Keratinocyte (primary cell): ENCODE data around the gene SPG11. TPM values are rescaled to one million over a fixed set of nuclear protein-coding genes. Genes with fewer than 3 reads are reported as not detected.

Experiments used
- DNase-seq: peaks from one replicate; pipeline ENCODE4 v3.0.0-alpha.2; 2011; ENCODE audit warnings: low read depth, missing footprints, low spot score
- FAIRE-seq: peaks from 2 replicates; lab custom pipeline; 2011; peaks lifted over from hg19 to GRCh38; lab: Jason Lieb, UNC
- H2AFZ ChIP-seq: 2 replicates; pipeline ENCODE4 v1.6.0; 2012; ENCODE audit warnings: low read length, control low read depth, inconsistent platforms; ENCODE audit not compliant: control insufficient read depth
- H3K27ac ChIP-seq: 2 replicates; pipeline ENCODE4 v1.5.1; 2011; ENCODE audit warnings: low read length; ENCODE audit not compliant: control insufficient read depth, insufficient read depth
- H3K27me3 ChIP-seq: 3 replicates; pipeline ENCODE4 v1.6.0; 2011; ENCODE audit warnings: low read length; ENCODE audit not compliant: control insufficient read depth, insufficient read depth; ENCODE audit errors: extremely low read depth
- H3K36me3 ChIP-seq, 2 experiments: 2 replicates in 1 of 2; 3 replicates in 1 of 2; pipeline ENCODE4 v1.5.1; 2011; ENCODE audit warnings: low read length in 2 of 2, mild to moderate bottlenecking in 1 of 2; ENCODE audit not compliant: control insufficient read depth in 2 of 2, insufficient read depth in 2 of 2; ENCODE audit errors: extremely low read depth in 1 of 2
- H3K4me1 ChIP-seq: 3 replicates; pipeline ENCODE4 v1.5.1; 2011; ENCODE audit warnings: low read length; ENCODE audit not compliant: control insufficient read depth, insufficient read depth; ENCODE audit errors: extremely low read depth
- H3K4me2 ChIP-seq: 3 replicates; pipeline ENCODE4 v1.6.0; 2011; ENCODE audit warnings: low read depth, low read length; ENCODE audit not compliant: control insufficient read depth, insufficient read depth; ENCODE audit errors: extremely low read depth
- H3K4me3 ChIP-seq, 3 experiments: fragments of 200-600 bp in 1 of 3; sonication (generic) in 1 of 3; 2 replicates in 2 of 3; 3 replicates in 1 of 3; pipeline ENCODE4 v1.5.1; 2011 to 2016; ENCODE audit warnings: low read length in 3 of 3, mild to moderate bottlenecking in 3 of 3, control low read depth in 2 of 3, inconsistent platforms in 1 of 3, low read depth in 1 of 3, mixed read lengths in 1 of 3, mixed run types in 1 of 3, moderate library complexity in 1 of 3; ENCODE audit not compliant: control insufficient read depth in 2 of 3, insufficient read depth in 2 of 3; ENCODE audit errors: extremely low read depth in 1 of 3
- H3K79me2 ChIP-seq: 2 replicates; pipeline ENCODE4 v1.6.0; 2012; ENCODE audit warnings: low read length; ENCODE audit not compliant: control insufficient read depth, insufficient read depth
- H3K9ac ChIP-seq: 3 replicates; pipeline ENCODE4 v1.6.0; 2011; ENCODE audit warnings: low read length; ENCODE audit not compliant: control insufficient read depth, insufficient read depth; ENCODE audit errors: extremely low read depth
- H3K9me1 ChIP-seq: 3 replicates; pipeline ENCODE4 v1.6.0; 2011; ENCODE audit warnings: low read length; ENCODE audit not compliant: control insufficient read depth, insufficient read depth; ENCODE audit errors: extremely low read depth
- H3K9me3 ChIP-seq: 2 replicates; pipeline ENCODE4 v1.5.1; 2012; ENCODE audit warnings: low read depth, low read length; ENCODE audit not compliant: control insufficient read depth
- H4K20me1 ChIP-seq: 3 replicates; pipeline ENCODE4 v1.6.0; 2011; ENCODE audit warnings: low read length; ENCODE audit not compliant: control insufficient read depth, insufficient read depth; ENCODE audit errors: extremely low read depth
- EZH2 ChIP-seq: IDR thresholded peaks from one replicate; pipeline ENCODE4 v1.6.1; 2012; ENCODE audit warnings: inconsistent platforms, mild to moderate bottlenecking, low read length, moderate library complexity
- dilution Hi-C: fragments of 300-500 bp; cut with MboI; formaldehyde crosslinking; loops from one replicate; pipeline ENCODE4 v1.7.0; 2020; ENCODE audit warnings: low sequenced_read_pairs; ENCODE audit not compliant: extremely low pct_ligation_motif_present
- polyA plus RNA-seq, 5 experiments: library from polyadenylated mRNA; depleted of rRNA in 3 of 5; stranded (reverse) in 3 of 5; stranded (forward) in 1 of 5; unstranded in 1 of 5; fragments of >200 nt; gene quantifications; 1 replicate in 1 of 5; 2 replicates in 3 of 5; 3 replicates in 1 of 5; pipeline versions ENCODE4 v1.2.1 to v1.2.3, GENCODE V29; 2011 to 2012; ENCODE audit warnings: missing spikeins in 2 of 5, low read depth in 1 of 5, low replicate concordance in 1 of 5
- TF ChIP-seq, protein P1 (sequence below), 3 experiments: IDR thresholded peaks in 1 of 3; conservative IDR thresholded peaks in 1 of 3; optimal IDR thresholded peaks in 1 of 3; 2 replicates in 2 of 3; 3 replicates in 1 of 3; pipeline versions ENCODE3 to v1.5.1; 2011; ENCODE audit warnings: low read length in 3 of 3, mild to moderate bottlenecking in 3 of 3, moderate library complexity in 2 of 3, control low read depth in 1 of 3, inconsistent platforms in 1 of 3; ENCODE audit not compliant: insufficient read depth in 2 of 3; ENCODE audit errors: extremely low read depth in 1 of 3

The SPG11 gene
- polyA plus RNA-seq, 1 donor (not counting 4 experiments of a cell fraction or from before 2014, with no cell fraction given): 41.5 TPM

DNA sequence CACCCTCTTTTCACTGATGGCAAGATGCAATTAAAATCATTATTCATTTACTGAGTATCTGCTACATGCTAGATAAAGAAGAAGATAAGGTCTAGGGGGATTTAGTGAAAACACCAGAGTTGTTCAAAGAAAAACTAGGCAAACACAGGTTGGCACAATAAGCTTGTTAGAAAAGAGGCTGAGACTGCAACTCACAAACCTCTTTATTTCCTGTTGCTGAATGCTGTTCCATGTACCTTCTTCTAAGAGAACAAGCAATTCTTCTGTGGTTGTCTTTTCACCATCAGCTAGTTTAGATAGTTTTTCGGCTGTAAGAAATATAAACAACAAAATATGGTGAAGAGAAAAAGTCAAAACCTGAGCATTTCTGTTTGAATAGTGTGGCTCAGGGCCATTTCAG, 65.4 kb downstream of the SPG11 start:
- H3K27me3 ChIP-seq: no peaks in the 10 kb centered on the region
- H3K4me1 ChIP-seq: peaks cover 4% of the 10 kb centered on the region
- H3K9ac ChIP-seq: no peak overlapping the region
- FAIRE-seq (no peak), DNase-seq (no peak)
- H3K9me1 ChIP-seq: no peaks in the 10 kb centered on the region
- H2AFZ ChIP-seq: no peak overlapping the region
- no peaks in the 10 kb centered on the region for H3K9me3 ChIP-seq
- dilution Hi-C loops: no loop called here
- no peaks in the 10 kb centered on the region for H4K20me1 ChIP-seq
- no peak overlapping the region for H3K4me3 ChIP-seq
- no peak for TF ChIP-seq EZH2
- TF ChIP-seq, protein P1, sequence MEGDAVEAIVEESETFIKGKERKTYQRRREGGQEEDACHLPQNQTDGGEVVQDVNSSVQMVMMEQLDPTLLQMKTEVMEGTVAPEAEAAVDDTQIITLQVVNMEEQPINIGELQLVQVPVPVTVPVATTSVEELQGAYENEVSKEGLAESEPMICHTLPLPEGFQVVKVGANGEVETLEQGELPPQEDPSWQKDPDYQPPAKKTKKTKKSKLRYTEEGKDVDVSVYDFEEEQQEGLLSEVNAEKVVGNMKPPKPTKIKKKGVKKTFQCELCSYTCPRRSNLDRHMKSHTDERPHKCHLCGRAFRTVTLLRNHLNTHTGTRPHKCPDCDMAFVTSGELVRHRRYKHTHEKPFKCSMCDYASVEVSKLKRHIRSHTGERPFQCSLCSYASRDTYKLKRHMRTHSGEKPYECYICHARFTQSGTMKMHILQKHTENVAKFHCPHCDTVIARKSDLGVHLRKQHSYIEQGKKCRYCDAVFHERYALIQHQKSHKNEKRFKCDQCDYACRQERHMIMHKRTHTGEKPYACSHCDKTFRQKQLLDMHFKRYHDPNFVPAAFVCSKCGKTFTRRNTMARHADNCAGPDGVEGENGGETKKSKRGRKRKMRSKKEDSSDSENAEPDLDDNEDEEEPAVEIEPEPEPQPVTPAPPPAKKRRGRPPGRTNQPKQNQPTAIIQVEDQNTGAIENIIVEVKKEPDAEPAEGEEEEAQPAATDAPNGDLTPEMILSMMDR (optimal IDR thresholded peaks at IDR 0.05 in 1 of 3, IDR thresholded peaks at IDR 0.05 in 1 of 3, conservative IDR thresholded peaks at IDR 0.05 in 1 of 3; ENCODE audit: extremely low read depth in 1 of 3, insufficient read depth in 2 of 3, low read length in 3 of 3): no peak
- H3K36me3 ChIP-seq: peaks cover 5 to 22% of the 10 kb centered on the region in 2 experiments
- no peak overlapping the region for H3K4me2 ChIP-seq
- H3K27ac ChIP-seq: no peak overlapping the region
- no peaks in the 10 kb centered on the region for H3K79me2 ChIP-seq

DNA sequence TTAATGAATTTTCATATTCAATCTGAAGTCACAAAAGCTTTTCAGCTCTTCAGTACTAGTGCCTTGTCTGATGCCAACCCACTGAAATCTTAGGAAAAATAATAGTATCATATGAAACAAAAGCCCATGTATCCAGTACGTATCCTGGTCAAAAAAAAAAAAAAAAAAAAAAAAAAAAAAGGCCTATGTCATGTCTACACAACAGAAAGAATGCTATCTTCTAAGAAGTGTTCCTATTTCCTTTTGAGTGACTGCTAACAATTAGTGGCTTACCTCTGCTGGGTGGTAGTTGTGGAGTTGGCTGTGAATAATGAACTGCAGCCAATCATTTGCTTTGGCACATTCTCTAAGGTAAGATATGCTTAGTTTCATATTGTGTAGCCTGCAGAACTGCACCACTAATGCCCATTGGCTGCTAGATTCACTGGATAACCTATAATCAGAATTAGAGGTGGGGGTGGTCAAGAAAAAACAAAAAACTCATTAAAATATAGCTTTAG, 66.9 kb downstream of the SPG11 start:
- TF ChIP-seq, protein P1 (optimal IDR thresholded peaks at IDR 0.05 in 1 of 3, IDR thresholded peaks at IDR 0.05 in 1 of 3, conservative IDR thresholded peaks at IDR 0.05 in 1 of 3; ENCODE audit: extremely low read depth in 1 of 3, insufficient read depth in 2 of 3, low read length in 3 of 3): no peak
- TF ChIP-seq EZH2: no peak
- peaks cover 5% of the 10 kb centered on the region for H3K4me1 ChIP-seq
- H3K27ac ChIP-seq: no peak overlapping the region
- H3K4me2 ChIP-seq: no peak overlapping the region
- no peak for DNase-seq
- H3K9me1 ChIP-seq: no peaks in the 10 kb centered on the region
- no peaks in the 10 kb centered on the region for H3K79me2 ChIP-seq
- peaks cover 6 to 23% of the 10 kb centered on the region in 2 experiments for H3K36me3 ChIP-seq
- dilution Hi-C loops: no loop called here
- no peaks in the 10 kb centered on the region for H3K27me3 ChIP-seq
- no peak overlapping the region for H3K9ac ChIP-seq
- no peaks in the 10 kb centered on the region for H3K9me3 ChIP-seq
- H2AFZ ChIP-seq: no peak overlapping the region
- H4K20me1 ChIP-seq: no peaks in the 10 kb centered on the region
- H3K4me3 ChIP-seq: no peak overlapping the region
- FAIRE-seq: no peak
